Activated naive CD8-positive, alpha-beta T cell treated with anti-CD3 and anti-CD28 coated beads, Interleukin-2, amount 50 U/mL, for 16 hours (primary cell): ENCODE data around the gene SLCO3A1.

ENCODE experiments used
- DNase-seq: peaks from one replicate; pipeline ENCODE4 v3.0.0-alpha.2; 2020; ENCODE audit warnings: low read depth, low spot score

The SLCO3A1 gene

GRCh38 chr15:92122259-92122658, 268.8 kb downstream of the SLCO3A1 start:
- no peak for DNase-seq

DNA sequence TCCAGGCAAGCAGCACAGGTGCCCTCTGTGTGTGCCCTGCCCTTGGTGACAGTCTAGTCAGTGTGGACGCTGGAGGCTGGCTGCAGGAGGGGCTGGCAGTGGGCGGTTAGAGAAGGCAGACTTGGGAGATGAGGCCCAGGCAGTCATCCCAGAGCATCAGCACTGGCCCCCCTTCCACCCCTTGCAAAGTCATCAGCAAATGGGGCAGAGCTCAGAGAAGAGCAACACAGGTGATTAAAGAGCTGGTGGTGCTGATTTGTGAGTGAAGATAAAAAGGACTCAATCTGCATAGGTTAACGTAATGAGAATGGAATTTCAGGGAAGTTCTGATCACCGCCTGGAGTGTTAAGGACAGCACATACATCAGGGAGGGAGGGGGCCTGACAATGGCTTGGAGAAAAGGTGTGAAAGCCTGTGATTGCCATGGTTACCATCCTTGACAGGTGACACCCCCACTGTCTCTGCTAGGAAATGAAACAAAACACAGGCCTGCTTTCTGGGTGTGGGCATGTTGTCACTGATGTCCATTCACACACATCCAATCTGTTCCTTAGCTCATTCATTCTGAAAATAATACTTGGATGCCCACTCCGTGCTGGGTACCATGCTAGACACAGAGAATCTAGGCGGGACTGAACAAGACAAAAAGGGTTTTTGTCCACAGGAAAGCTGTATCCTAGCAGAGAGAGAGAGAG, 270.6 kb downstream of the SLCO3A1 start:
- DNase-seq: no peak

GRCh38 chr15:92124657-92125010, 271.1 kb downstream of the SLCO3A1 start:
- no peak for DNase-seq

GRCh38 chr15:92128788-92129187, 275.3 kb downstream of the SLCO3A1 start:
- DNase-seq: no peak

DNA sequence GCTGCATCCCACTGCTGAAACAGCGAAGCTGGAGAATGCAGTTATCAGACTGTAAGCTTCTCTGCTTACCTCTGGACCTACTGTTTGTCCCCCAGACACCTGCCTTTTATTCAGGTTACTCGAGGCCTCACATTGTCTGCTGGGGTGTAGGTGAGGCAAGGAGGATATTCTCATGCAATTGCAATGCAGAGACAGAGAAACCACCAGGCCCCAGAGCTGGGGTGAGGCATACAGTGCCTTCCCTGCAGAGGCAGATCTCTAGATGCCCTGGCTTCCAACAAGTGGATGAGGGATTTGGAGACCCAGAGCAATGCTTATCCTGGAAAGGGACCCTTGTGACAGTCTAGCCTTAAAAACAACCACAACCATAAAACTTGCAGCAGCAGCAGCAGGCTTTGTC, 276.7 kb downstream of the SLCO3A1 start:
- DNase-seq: no peak

DNA sequence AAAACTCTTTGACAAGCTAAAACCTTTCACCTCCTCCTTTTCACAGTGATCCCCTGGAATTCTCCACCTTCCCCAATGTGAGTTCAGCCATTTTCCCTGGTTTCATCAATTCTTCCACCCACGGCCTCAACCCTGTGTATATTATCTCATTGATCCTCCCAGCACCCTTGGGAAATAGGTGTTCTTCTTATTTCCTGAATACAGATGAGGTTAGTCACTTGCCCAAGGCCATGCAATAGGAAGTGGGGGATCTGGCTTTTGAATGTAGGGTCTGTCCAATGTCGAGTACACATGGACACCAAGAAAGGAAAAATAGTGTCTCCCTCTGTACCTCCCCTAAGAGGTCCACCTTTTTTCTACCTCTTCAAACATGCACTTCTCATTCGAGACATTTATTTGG, 277.4 kb downstream of the SLCO3A1 start:
- no peak for DNase-seq

- DNase-seq: no peak
These were observed 279.7 kb downstream of the SLCO3A1 start for GRCh38 chr15:92132982-92133755.

DNA sequence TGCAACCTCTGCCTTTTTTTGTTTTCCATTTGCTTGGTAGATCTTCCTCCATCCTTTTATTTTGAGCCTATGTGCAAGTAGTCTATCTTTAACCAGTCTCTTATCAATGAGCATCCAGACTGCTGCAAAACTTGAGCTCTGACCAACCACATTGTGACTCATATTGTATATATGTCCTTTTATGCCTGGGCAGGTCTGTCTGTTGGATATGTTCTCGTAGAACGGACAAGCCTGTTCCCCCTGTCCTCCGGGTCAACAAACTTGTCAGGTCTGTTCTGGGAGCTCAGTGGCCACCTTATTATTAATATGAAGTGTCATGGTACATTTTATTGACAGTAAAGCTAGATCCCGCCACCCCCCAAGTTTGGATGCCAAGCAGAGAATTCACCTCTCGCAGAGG, 287.3 kb downstream of the SLCO3A1 start:
- DNase-seq: no peak

DNA sequence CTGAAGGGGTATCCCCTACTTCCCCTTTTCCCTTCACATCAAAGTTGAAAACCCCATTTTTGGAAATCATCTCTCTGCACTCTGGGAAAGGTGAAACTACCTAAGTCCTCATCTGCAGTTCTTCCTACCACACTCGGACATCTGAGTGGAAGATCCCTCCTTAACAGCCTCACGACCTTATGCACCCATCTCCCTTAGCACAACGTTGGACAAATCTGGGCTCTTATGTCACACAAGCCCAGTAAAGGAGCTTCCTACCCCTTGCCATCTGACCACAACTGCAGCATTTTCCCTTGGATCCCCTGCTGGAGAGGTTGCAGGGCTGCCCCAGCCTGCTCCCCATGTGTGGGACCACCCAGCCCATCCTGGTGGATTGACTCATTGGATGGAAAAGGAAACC, 288.1 kb downstream of the SLCO3A1 start:
- no peak for DNase-seq

GRCh38 chr15:92142242-92143232, 289.0 kb downstream of the SLCO3A1 start:
- DNase-seq: no peak

- no peak for DNase-seq
These were observed 290.3 kb downstream of the SLCO3A1 start for GRCh38 chr15:92143765-92144164.

GRCh38 chr15:92146511-92147150, 293.1 kb downstream of the SLCO3A1 start:
- DNase-seq: no peak

GRCh38 chr15:92149029-92149428, 295.5 kb downstream of the SLCO3A1 start:
- no peak for DNase-seq

GRCh38 chr15:92149465-92149864, 296.0 kb downstream of the SLCO3A1 start:
- no peak for DNase-seq

- DNase-seq: no peak
These were observed 297.7 kb downstream of the SLCO3A1 start for GRCh38 chr15:92151168-92151567.

- no peak for DNase-seq
These were observed 298.2 kb downstream of the SLCO3A1 start for GRCh38 chr15:92151741-92152140.

DNA sequence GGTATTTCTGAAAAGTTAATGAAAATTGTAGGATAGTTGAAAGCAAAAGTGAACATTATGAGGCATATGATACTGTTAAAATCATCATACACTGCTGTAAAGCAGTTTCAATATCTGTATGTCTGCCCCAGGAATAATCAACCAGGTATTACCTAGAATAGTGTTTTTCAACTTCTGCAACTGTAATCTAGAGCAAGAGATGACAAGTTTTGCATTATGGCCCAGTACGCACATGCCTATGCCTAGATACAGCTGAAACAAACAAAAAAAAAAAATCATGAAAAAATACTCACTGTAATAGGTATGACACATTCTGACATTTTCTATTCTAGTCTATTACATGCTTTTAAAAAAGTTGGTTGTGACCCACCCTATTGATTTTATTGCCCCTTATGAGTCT, 299.5 kb downstream of the SLCO3A1 start:
- DNase-seq: no peak

DNA sequence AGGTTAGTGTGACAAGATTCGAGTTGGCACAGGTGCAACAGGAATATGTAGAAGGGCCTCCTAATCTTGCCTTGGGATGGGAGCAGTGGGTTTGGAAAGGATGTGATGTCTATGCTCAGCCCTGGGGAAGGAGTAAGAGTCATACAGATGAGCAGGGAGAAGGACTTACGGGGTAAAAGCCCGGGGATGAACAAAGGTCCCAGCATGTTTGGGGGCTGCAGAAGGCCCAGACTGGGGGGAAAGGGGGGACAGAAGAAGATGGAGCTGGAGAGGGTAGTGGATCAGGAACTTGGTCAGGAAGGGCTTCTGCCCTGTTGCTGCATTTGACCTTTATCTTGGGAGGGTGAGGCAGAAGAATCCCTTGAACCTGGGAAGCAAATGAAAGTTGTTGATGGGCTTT, 300.1 kb downstream of the SLCO3A1 start:
- DNase-seq: no peak

DNA sequence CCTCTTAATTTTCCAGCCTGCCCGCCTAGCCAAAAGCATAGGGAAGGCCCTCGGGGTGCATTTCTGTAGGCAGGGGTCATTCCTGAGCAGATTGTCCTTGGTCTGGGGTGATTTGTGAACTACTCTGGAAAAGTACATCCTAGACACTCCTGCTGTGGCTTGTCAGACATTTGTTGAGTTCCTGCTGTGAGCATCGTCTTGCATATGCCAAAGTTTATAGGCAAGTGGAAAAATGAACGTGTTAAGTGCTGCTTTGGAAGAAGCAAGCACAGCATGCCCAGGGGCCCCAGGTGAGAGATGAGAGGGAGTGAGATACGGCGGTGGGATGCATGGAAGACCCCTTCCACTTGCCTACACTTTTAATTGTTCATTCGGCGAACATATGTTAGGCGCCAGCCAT, 302.4 kb downstream of the SLCO3A1 start:
- DNase-seq: no peak

DNA sequence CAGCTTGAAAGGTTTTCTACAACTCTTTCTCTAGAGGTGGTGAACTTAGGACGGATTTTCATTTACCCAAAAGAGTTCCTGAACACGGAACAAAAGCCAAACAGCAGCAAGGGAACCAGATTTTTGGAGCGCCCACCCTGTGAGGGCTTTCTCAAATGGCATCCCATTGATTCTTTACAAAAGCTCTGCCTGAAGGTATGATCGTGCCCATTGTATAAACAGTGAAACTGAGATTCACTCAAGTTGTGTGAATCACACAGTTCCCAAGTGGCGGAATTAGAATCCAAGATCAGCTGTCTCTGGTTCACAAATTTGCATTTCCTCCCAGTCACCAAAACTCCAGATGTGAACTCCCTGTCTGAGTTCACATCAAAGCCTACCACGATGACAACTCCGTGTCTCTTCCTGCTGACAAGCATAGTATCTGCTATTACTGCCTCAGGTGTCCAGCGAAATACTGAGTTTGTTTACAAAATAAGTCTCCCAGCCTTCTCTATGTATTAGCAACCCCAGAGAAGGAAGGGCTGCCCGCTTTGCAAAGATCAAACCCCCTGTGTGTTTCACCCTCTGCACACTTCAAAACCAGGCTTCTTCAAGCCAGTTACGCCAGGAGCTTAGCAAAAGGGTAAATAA, 304.3 kb downstream of the SLCO3A1 start:
- DNase-seq: no peak

DNA sequence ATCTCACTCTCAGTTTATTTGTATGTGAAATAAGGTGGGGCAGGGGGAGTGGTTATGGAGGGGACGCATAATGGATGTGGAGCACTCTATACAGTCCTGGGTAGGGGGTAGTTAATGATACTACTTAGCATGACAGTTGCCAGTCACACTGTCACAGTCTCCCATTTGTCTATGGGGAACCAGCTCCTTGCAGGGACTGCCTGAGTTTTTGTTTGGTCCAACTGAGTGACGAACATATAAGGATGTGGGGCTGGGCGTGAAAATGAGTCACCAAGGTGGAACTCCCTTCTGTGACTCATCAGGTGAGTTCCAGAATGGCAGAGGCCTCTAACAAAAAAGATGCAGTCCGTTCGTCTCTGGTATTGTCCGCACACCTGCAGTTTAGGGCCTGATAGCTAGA, 304.9 kb downstream of the SLCO3A1 start:
- no peak for DNase-seq
